HepG2 (cell line): ENCODE results near the gene JPT1. TPM values are rescaled to one million over a fixed set of nuclear protein-coding genes. Genes with fewer than 3 reads are reported as not detected.

Experiments used
- ATAC-seq: fragments of 200-7000 bp; cut with Tn5 transposase; 3 replicates; pipeline ENCODE4 v1.9.1; 2020; ENCODE audit warnings: mild to moderate bottlenecking, moderate library complexity
- BruUV-seq: library from RNA; stranded (reverse); fragments of 400-500 nt; replicated peaks from 2 replicates; lab custom pipeline; 2021; lab: Mats Ljungman, UMichigan
- CTCF ChIA-PET: fragments of 300-600 bp; formaldehyde crosslinking; extraction: SDS; loops from one replicate; lab custom pipeline; 2021; ENCODE audit warnings: low total read pairs, inconsistent platforms, low intra/inter-chr PET ratio; lab: Yijun Ruan, JAX
- POLR2A ChIA-PET: fragments of 350-600 bp; sonication (Branson Sonifier 250); formaldehyde crosslinking; loops from one replicate; lab custom pipeline; 2020; ENCODE audit warnings: antibody characterized with exemption, inconsistent platforms; lab: Yijun Ruan, JAX
- DNase-seq: peaks from one replicate; pipeline ENCODE4 v3.0.0-alpha.2; 2015; ENCODE audit warnings: low spot score
- FAIRE-seq: peaks from 3 replicates; lab custom pipeline; 2011; peaks lifted over from hg19 to GRCh38; lab: Jason Lieb, UNC
- H2AFZ ChIP-seq: one replicate; pipeline ENCODE4 v1.6.1; 2011; ENCODE audit warnings: low read length, inconsistent platforms
- H3K27ac ChIP-seq: fragments of 300-600 bp; 3 replicates; pipeline ENCODE4 v1.8.0; 2011; ENCODE audit warnings: mixed run types, mild to moderate bottlenecking, mixed read lengths, low read length, inconsistent platforms; ENCODE audit not compliant: insufficient read depth; ENCODE audit errors: extremely low read length
- H3K27me3 ChIP-seq, 2 experiments: fragments of 200-600 bp in 1 of 2; 2 replicates in 1 of 2; 3 replicates in 1 of 2; pipeline versions ENCODE4 v1.6.0 to v1.8.0; 2011; ENCODE audit warnings: low read length in 2 of 2, mild to moderate bottlenecking in 2 of 2, moderate library complexity in 2 of 2, inconsistent platforms in 1 of 2; ENCODE audit not compliant: insufficient read depth in 2 of 2, control insufficient read depth in 1 of 2
- H3K36me3 ChIP-seq, 2 experiments: fragments of 200-600 bp in 1 of 2; replicated peaks in 1 of 2; 2 replicates in 1 of 2; 3 replicates in 1 of 2; pipeline versions ENCODE4 v1.5.1 to v1.8.0; 2011; ENCODE audit warnings: low read length in 2 of 2, inconsistent platforms in 1 of 2; ENCODE audit not compliant: insufficient read depth in 2 of 2, control insufficient read depth in 1 of 2
- H3K4me1 ChIP-seq: 2 replicates; pipeline ENCODE4 v1.5.1; 2012; ENCODE audit warnings: low read length, inconsistent platforms; ENCODE audit not compliant: insufficient read depth
- H3K4me2 ChIP-seq: 2 replicates; pipeline ENCODE4 v1.6.0; 2011; ENCODE audit warnings: low read depth, low read length, inconsistent platforms
- H3K4me3 ChIP-seq, 3 experiments: fragments of 200-600 bp in 1 of 3; sonication (generic), shearing (Covaris generic) in 1 of 3; replicated peaks in 1 of 3; 2 replicates each; pipeline ENCODE4 v1.5.1; 2011 to 2016; ENCODE audit warnings: low read length in 3 of 3, inconsistent platforms in 2 of 3, low read depth in 2 of 3, mild to moderate bottlenecking in 2 of 3, control low read depth in 1 of 3, mixed read lengths in 1 of 3; ENCODE audit not compliant: insufficient read depth in 1 of 3
- H3K79me2 ChIP-seq: one replicate; pipeline ENCODE4 v1.6.1; 2011; ENCODE audit warnings: low read length, inconsistent platforms; ENCODE audit not compliant: insufficient read depth
- H3K9ac ChIP-seq: 2 replicates; pipeline ENCODE4 v1.6.0; 2011; ENCODE audit warnings: mild to moderate bottlenecking, low read depth, low read length, inconsistent platforms; ENCODE audit not compliant: insufficient read depth
- H3K9me3 ChIP-seq: 2 replicates; pipeline ENCODE4 v1.5.1; 2012; ENCODE audit warnings: mild to moderate bottlenecking, low read length
- H4K20me1 ChIP-seq: 2 replicates; pipeline ENCODE4 v1.6.0; 2011; ENCODE audit warnings: inconsistent platforms, mild to moderate bottlenecking, low read length, moderate library complexity; ENCODE audit not compliant: insufficient read depth
- DR1 ChIP-seq: sonication (generic); formaldehyde crosslinking; IDR thresholded peaks from 2 replicates; pipeline ENCODE4 v1.8.0; 2021; ENCODE audit warnings: mild to moderate bottlenecking, missing genetic modification reagents, inconsistent platforms
- FOXK1 ChIP-seq: sonication (generic); formaldehyde crosslinking; IDR thresholded peaks from 2 replicates; pipeline ENCODE4 v1.4.0; 2020; ENCODE audit warnings: low read depth, missing genetic modification reagents, borderline replicate concordance
- HNRNPK ChIP-seq: fragments of 200-400 bp; formaldehyde crosslinking; IDR thresholded peaks from 2 replicates; pipeline ENCODE4 v1.6.1; 2018; ENCODE audit warnings: low read length, low read depth, moderate library complexity, mild to moderate bottlenecking; ENCODE audit not compliant: poor library complexity, severe bottlenecking
- KMT2B ChIP-seq: IDR thresholded peaks from 2 replicates; pipeline ENCODE4 v1.6.1; 2016; ENCODE audit warnings: missing genetic modification reagents, missing compliant biosample characterization
- NPAS2 ChIP-seq: sonication (generic); formaldehyde crosslinking; IDR thresholded peaks from 2 replicates; pipeline ENCODE4 v1.8.0; 2022; ENCODE audit warnings: mild to moderate bottlenecking, missing genetic modification reagents, borderline replicate concordance
- PITX1 ChIP-seq: sonication (generic); formaldehyde crosslinking; IDR thresholded peaks from 2 replicates; pipeline ENCODE4 v1.5.1; 2020; ENCODE audit warnings: mild to moderate bottlenecking, missing genetic modification reagents
- SMAD1 ChIP-seq: sonication (generic); formaldehyde crosslinking; IDR thresholded peaks from 2 replicates; pipeline ENCODE4 v1.4.0; 2020; ENCODE audit warnings: missing genetic modification reagents, low read depth, mild to moderate bottlenecking, borderline replicate concordance
- STAT5B ChIP-seq: sonication (generic); formaldehyde crosslinking; IDR thresholded peaks from 2 replicates; pipeline ENCODE4 v1.4.0; 2020; ENCODE audit warnings: missing genetic modification reagents
- ZNF253 ChIP-seq: sonication (generic); formaldehyde crosslinking; IDR thresholded peaks from 2 replicates; pipeline ENCODE4 v1.8.0; 2022; ENCODE audit warnings: mild to moderate bottlenecking, missing genetic modification reagents, borderline replicate concordance
- ZNF337 ChIP-seq: sonication (generic); formaldehyde crosslinking; IDR thresholded peaks from 2 replicates; pipeline ENCODE4 v1.5.1; 2020; ENCODE audit warnings: missing genetic modification reagents, low read depth, mild to moderate bottlenecking, borderline replicate concordance
- ZNF367 ChIP-seq: sonication (generic); formaldehyde crosslinking; IDR thresholded peaks from 2 replicates; pipeline ENCODE4 v1.4.0; 2020; ENCODE audit warnings: missing genetic modification reagents, borderline replicate concordance
- ZNF605 ChIP-seq: sonication (generic); formaldehyde crosslinking; IDR thresholded peaks from 2 replicates; pipeline ENCODE4 v1.8.0; 2022; ENCODE audit warnings: mild to moderate bottlenecking, missing genetic modification reagents
- WGBS: methylation state at CpG from one replicate; pipeline ENCODE4 v1.1.6; 2017; ENCODE audit warnings: low lambda C conversion rate; 5-methylcytosine and 5-hydroxymethylcytosine counted together
- in situ Hi-C: cut with HindIII; loops from 2 replicates; pipeline ENCODE4 v1.10.0; 2017; ENCODE audit warnings: low pct_unique_long_range_greater_than_20kb; ENCODE audit not compliant: extremely low pct_ligation_motif_present
- intact Hi-C: fragments of 100-400 bp; cut with micrococcal nuclease; formaldehyde crosslinking; loops from one replicate; pipeline ENCODE4 v1.10.0; 2022; ENCODE audit not compliant: unreplicated experiment
- polyA plus RNA-seq, 8 experiments: library from polyadenylated mRNA; depleted of rRNA in 3 of 8; stranded (reverse) in 7 of 8; unstranded in 1 of 8; fragments of >200 nt; fragmentation: Illumina TruSeq in 4 of 8; extraction: Trizol in 4 of 8; gene quantifications; 2 replicates each; pipeline versions ENCODE4 v1.2.1 to v1.2.3, GENCODE V29; 2011 to 2016; ENCODE audit warnings: low read depth in 4 of 8, missing spikeins in 1 of 8, mixed read lengths in 1 of 8; ENCODE audit not compliant: insufficient read depth in 1 of 8
- total RNA-seq, 5 experiments: library from RNA; depleted of rRNA; stranded (reverse); fragments of >200 nt; fragmentation: Illumina TruSeq; extraction: Trizol; gene quantifications; 2 replicates each; pipeline ENCODE4 v1.2.3, GENCODE V29; 2016; ENCODE audit warnings: low read depth in 1 of 5
- TF ChIP-seq, protein P1 (sequence below): sonication (generic); formaldehyde crosslinking; IDR thresholded peaks from 2 replicates; pipeline ENCODE4 v1.4.0; 2020; ENCODE audit warnings: mild to moderate bottlenecking, low read depth, missing genetic modification reagents
- TF ChIP-seq, protein P2 (sequence below): sonication (generic); formaldehyde crosslinking; IDR thresholded peaks from 2 replicates; pipeline ENCODE4 v1.8.0; 2022; ENCODE audit warnings: mild to moderate bottlenecking, missing genetic modification reagents
- TF ChIP-seq, protein P3 (sequence below): sonication (generic); formaldehyde crosslinking; IDR thresholded peaks from 2 replicates; pipeline ENCODE4 v1.9.0; 2022; ENCODE audit warnings: low read depth, missing genetic modification reagents
- TF ChIP-seq, protein P4 (sequence below): IDR thresholded peaks from 2 replicates; pipeline ENCODE4 v1.4.0; 2020; ENCODE audit warnings: mild to moderate bottlenecking, missing genetic modification reagents

JPT1 gene
- total and polyA plus RNA-seq, 2 of the 13 experiments (the other 11 are each of a cell fraction or from before 2014, with no cell fraction given), result 43.3 to 256 TPM

DNA sequence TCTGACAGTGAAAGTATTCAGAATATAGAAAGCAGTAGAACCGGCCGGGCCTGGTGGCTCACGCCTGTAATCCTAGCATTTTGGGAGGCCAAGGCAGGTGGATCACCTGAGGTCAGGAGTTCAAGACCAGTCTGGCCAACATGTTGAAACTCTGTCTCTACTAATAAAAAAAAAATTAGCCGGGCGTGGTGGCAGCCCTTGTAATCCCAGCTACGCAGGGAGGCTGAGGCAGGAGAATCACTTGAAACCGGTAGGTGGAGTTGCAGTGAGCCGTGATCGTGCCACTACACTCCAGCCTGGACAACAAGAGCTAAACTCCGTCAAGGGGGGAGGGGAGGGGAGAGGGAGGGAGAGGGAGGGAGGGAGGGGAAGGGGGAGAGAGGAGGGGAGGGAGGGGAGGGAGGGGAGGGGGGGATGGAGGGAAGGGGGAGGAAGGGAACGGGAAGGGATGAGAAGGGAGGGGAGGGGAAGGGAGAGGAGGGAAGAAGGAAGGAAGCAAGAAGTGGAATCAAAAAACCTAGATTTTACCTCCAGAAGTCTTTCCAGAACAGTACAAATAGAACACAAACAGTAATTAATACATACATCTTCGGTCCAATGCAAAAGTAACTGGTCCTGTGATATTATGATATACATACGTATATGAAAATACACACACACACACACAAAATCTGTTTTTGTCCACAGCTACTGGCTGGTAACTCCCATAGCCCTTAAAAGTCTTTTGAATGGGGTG lies 11.9 kb downstream of the JPT1 start:
- peak; percentile 4 for FAIRE-seq
- POLR2A ChIA-PET, result interaction anchor here (1.3 kb wide), 1 partner anchor 11 kb away, joined by 4 read pairs; the partner anchor contains the start of gene NT5C
- TF ChIP-seq ZNF605 (CRISPR knock-in tag) (no peak), FOXK1 (no peak), ZNF367 (no peak), HNRNPK (peak; percentile 96), DR1 (no peak), STAT5B (CRISPR knock-in tag) (no peak), NPAS2 (CRISPR knock-in tag) (no peak), SMAD1 (CRISPR knock-in tag) (no peak), PITX1 (CRISPR knock-in tag) (no peak), ZNF253 (CRISPR knock-in tag) (no peak), ZNF337 (CRISPR knock-in tag) (no peak), KMT2B (CRISPR knock-in tag) (no peak)
- TF ChIP-seq, protein P1, sequence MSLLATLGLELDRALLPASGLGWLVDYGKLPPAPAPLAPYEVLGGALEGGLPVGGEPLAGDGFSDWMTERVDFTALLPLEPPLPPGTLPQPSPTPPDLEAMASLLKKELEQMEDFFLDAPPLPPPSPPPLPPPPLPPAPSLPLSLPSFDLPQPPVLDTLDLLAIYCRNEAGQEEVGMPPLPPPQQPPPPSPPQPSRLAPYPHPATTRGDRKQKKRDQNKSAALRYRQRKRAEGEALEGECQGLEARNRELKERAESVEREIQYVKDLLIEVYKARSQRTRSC (CRISPR knock-in tag), result no peak
- TF ChIP-seq, protein P2, sequence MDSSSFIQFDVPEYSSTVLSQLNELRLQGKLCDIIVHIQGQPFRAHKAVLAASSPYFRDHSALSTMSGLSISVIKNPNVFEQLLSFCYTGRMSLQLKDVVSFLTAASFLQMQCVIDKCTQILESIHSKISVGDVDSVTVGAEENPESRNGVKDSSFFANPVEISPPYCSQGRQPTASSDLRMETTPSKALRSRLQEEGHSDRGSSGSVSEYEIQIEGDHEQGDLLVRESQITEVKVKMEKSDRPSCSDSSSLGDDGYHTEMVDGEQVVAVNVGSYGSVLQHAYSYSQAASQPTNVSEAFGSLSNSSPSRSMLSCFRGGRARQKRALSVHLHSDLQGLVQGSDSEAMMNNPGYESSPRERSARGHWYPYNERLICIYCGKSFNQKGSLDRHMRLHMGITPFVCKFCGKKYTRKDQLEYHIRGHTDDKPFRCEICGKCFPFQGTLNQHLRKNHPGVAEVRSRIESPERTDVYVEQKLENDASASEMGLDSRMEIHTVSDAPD (CRISPR knock-in tag), result no peak
- TF ChIP-seq, protein P3, sequence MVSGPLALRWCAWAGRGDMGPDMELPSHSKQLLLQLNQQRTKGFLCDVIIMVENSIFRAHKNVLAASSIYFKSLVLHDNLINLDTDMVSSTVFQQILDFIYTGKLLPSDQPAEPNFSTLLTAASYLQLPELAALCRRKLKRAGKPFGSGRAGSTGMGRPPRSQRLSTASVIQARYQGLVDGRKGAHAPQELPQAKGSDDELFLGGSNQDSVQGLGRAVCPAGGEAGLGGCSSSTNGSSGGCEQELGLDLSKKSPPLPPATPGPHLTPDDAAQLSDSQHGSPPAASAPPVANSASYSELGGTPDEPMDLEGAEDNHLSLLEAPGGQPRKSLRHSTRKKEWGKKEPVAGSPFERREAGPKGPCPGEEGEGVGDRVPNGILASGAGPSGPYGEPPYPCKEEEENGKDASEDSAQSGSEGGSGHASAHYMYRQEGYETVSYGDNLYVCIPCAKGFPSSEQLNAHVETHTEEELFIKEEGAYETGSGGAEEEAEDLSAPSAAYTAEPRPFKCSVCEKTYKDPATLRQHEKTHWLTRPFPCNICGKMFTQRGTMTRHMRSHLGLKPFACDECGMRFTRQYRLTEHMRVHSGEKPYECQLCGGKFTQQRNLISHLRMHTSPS (CRISPR knock-in tag), result no peak
- TF ChIP-seq, protein P4, sequence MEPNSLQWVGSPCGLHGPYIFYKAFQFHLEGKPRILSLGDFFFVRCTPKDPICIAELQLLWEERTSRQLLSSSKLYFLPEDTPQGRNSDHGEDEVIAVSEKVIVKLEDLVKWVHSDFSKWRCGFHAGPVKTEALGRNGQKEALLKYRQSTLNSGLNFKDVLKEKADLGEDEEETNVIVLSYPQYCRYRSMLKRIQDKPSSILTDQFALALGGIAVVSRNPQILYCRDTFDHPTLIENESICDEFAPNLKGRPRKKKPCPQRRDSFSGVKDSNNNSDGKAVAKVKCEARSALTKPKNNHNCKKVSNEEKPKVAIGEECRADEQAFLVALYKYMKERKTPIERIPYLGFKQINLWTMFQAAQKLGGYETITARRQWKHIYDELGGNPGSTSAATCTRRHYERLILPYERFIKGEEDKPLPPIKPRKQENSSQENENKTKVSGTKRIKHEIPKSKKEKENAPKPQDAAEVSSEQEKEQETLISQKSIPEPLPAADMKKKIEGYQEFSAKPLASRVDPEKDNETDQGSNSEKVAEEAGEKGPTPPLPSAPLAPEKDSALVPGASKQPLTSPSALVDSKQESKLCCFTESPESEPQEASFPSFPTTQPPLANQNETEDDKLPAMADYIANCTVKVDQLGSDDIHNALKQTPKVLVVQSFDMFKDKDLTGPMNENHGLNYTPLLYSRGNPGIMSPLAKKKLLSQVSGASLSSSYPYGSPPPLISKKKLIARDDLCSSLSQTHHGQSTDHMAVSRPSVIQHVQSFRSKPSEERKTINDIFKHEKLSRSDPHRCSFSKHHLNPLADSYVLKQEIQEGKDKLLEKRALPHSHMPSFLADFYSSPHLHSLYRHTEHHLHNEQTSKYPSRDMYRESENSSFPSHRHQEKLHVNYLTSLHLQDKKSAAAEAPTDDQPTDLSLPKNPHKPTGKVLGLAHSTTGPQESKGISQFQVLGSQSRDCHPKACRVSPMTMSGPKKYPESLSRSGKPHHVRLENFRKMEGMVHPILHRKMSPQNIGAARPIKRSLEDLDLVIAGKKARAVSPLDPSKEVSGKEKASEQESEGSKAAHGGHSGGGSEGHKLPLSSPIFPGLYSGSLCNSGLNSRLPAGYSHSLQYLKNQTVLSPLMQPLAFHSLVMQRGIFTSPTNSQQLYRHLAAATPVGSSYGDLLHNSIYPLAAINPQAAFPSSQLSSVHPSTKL (CRISPR knock-in tag), result no peak

More for the DNA sequence above, 11.9 kb downstream of the JPT1 start:
- H3K4me1 ChIP-seq, result no peaks in the 10 kb centered on the region
- H3K27me3 ChIP-seq, result no peaks in the 10 kb centered on the region
- intact Hi-C loops, result no loop called here
- no peak overlapping the region for H3K4me2 ChIP-seq
- 96% methylated on average over 13 of the region's 13 CpGs for WGBS
- H3K9me3 ChIP-seq, result no peaks in the 10 kb centered on the region
- no peak overlapping the region for H3K27ac ChIP-seq
- no peaks in the 10 kb centered on the region for H4K20me1 ChIP-seq
- CTCF ChIA-PET, result no interaction called here
- DNase-seq (no peak), ATAC-seq (no peak)
- no peaks in the 10 kb centered on the region for H3K79me2 ChIP-seq
- peaks cover 33 to 81% of the 10 kb centered on the region in 2 experiments for H3K36me3 ChIP-seq
- in situ Hi-C loops, result no loop called here
- no peak overlapping the region for H2AFZ ChIP-seq
- no peak overlapping the region for H3K4me3 ChIP-seq
- H3K9ac ChIP-seq, result no peak overlapping the region
- no TSS peak for BruUV-seq
